SKM-1 treated with dmso at 0.1 percent for 144 hours (cell line): ENCODE data around the gene CAND2.
"Not testable (repeated sequence)": the region's sequence is repeated elsewhere in the genome, so short reads cannot be mapped to it uniquely, and the experiment has no call there.

Experiments used
- DNase-seq: peaks from one replicate; lab custom pipeline; 2025; ENCODE audit not compliant: unreplicated experiment; lab: John Stamatoyannopoulos, UW

Gene CAND2

GRCh38 chr3:12852201-12852600 is 55.7 kb downstream of the CAND2 start:
- no peak for DNase-seq

GRCh38 chr3:12853847-12854246 is 57.4 kb downstream of the CAND2 start:
- not testable (repeated sequence) for DNase-seq

GRCh38 chr3:12854565-12854964 is 58.1 kb downstream of the CAND2 start:
- DNase-seq = no peak

- no peak for DNase-seq
Observed at GRCh38 chr3:12856626-12857025, 60.1 kb downstream of the CAND2 start.

- DNase-seq = no peak
Observed at GRCh38 chr3:12859840-12860239, 63.4 kb downstream of the CAND2 start.

GRCh38 chr3:12861611-12862010 is 65.1 kb downstream of the CAND2 start:
- DNase-seq = no peak

GRCh38 chr3:12862387-12862786 is 65.9 kb downstream of the CAND2 start:
- DNase-seq = no peak

GRCh38 chr3:12865271-12865670 is 68.8 kb downstream of the CAND2 start:
- no peak for DNase-seq

GRCh38 chr3:12866836-12867235 is 70.4 kb downstream of the CAND2 start:
- DNase-seq = no peak

GRCh38 chr3:12868039-12869034 is 71.9 kb downstream of the CAND2 start:
- peak; percentile 82 for DNase-seq

GRCh38 chr3:12869035-12869621 is 72.6 kb downstream of the CAND2 start:
- no peak for DNase-seq

GRCh38 chr3:12870942-12871341 is 74.5 kb downstream of the CAND2 start:
- DNase-seq = no peak

GRCh38 chr3:12871404-12871983 is 75.0 kb downstream of the CAND2 start:
- DNase-seq = no peak

GRCh38 chr3:12875857-12876836 is 79.7 kb downstream of the CAND2 start:
- no peak for DNase-seq

GRCh38 chr3:12877040-12877439 is 80.6 kb downstream of the CAND2 start:
- no peak for DNase-seq

GRCh38 chr3:12878141-12878574 is 81.7 kb downstream of the CAND2 start:
- DNase-seq = no peak

GRCh38 chr3:12878758-12879157 is 82.3 kb downstream of the CAND2 start:
- not testable (repeated sequence) for DNase-seq

- DNase-seq = no peak
Observed at GRCh38 chr3:12879191-12879815, 82.8 kb downstream of the CAND2 start.

- DNase-seq = not testable (repeated sequence)
Observed at GRCh38 chr3:12881858-12882257, 85.4 kb downstream of the CAND2 start.
